Adrenal gland (tissue), 5 donors: ENCODE results near the gene RRP1.

Source experiments
- CTCF ChIP-seq, 6 experiments: fragments of 450-650 bp in 4 of 6; fragments of 200-600 bp in 2 of 6; sonication (generic) in 1 of 6; IDR thresholded peaks; 1 replicate in 5 of 6; 2 replicates in 1 of 6; pipeline versions ENCODE4 v1.5.1 to v1.8.0; 2016 to 2021; ENCODE audit warnings: antibody characterized with exemption in 6 of 6, mild to moderate bottlenecking in 2 of 6, moderate library complexity in 1 of 6
- POLR2A ChIP-seq, 2 donors: fragments of 450-650 bp; IDR thresholded peaks; one replicate each; pipeline ENCODE4 v1.6.1; 2017; ENCODE audit warnings: antibody characterized with exemption in 2 of 2, mild to moderate bottlenecking in 2 of 2, moderate library complexity in 1 of 2
- donor health status: DM: no; HTN: no; CAD: no.

GRCh38 chr21:43761886-43762285 lies 27.5 kb upstream of the RRP1 start:
- TF ChIP-seq CTCF (IDR thresholded peaks at IDR 0.05): no peak
- no peak for TF ChIP-seq POLR2A (IDR thresholded peaks at IDR 0.05)
